Pancreas (tissue), 10 donors: ENCODE data around the gene ZC3H15. TPM values are rescaled to one million over a fixed set of nuclear protein-coding genes. Genes with fewer than 3 reads are reported as not detected.
"Not testable (repeated sequence)": the region's sequence is repeated elsewhere in the genome, so short reads cannot be mapped to it uniquely, and the experiment has no call there.

ENCODE experiments used
- ATAC-seq, 4 donors: fragments of 200-7000 bp; cut with Tn5 transposase; one replicate each; pipeline versions ENCODE4 v1.8.0 to v1.9.1; 2020; ENCODE audit warnings: mild to moderate bottlenecking in 4 of 4, moderate library complexity in 4 of 4
- DNase-seq, 6 donors: peaks; one replicate each; pipeline ENCODE4 v3.0.0-alpha.2; 2020
- FAIRE-seq: peaks from 2 replicates; lab custom pipeline; 2012; peaks lifted over from hg19 to GRCh38; lab: Jason Lieb, UNC
- H3K27ac ChIP-seq, 4 donors: fragments of 200-600 bp; sonication (generic); 1 replicate in 3 of 4; 2 replicates in 1 of 4; pipeline versions ENCODE4 v1.5.0 to v1.8.0; 2020
- H3K27me3 ChIP-seq, 4 donors: fragments of 200-600 bp; one replicate each; pipeline ENCODE4 v1.8.0; 2021
- H3K36me3 ChIP-seq, 3 donors: fragments of 200-600 bp; sonication (generic) in 1 of 3; one replicate each; pipeline versions ENCODE4 v1.5.0 to v1.8.0; 2020 to 2021
- H3K4me1 ChIP-seq, 3 donors: fragments of 200-600 bp; one replicate each; pipeline ENCODE4 v1.8.0; 2021
- H3K4me3 ChIP-seq, 4 donors: fragments of 200-600 bp; sonication (generic) in 2 of 4; one replicate each; pipeline versions ENCODE4 v1.5.0 to v1.8.0; 2020 to 2021
- H3K9me3 ChIP-seq, 4 donors: fragments of 200-600 bp; one replicate each; pipeline ENCODE4 v1.8.0; 2021
- WGBS, 2 donors: extraction: QIAGEN DNeasy Blood & Tissue Kit; methylation state at CpG; one replicate each; pipeline ENCODE4 v1.1.7; 2013; 5-methylcytosine and 5-hydroxymethylcytosine counted together
- intact Hi-C, 3 donors: fragments of 100-400 bp; cut with DNase I; formaldehyde crosslinking; loops; one replicate each; pipeline versions ENCODE4 v1.11.1 to v1.14.2; 2022
- polyA plus RNA-seq, 2 donors: library from polyadenylated mRNA; stranded (reverse); fragments of 200-250 nt; gene quantifications; one replicate each; pipeline ENCODE4 v1.2.3, GENCODE V29; 2013
- total RNA-seq, 6 donors: library from RNA; stranded (reverse); fragmentation: NEBNext Ultra II Directional in 4 of 6; extraction: Animal tissue kit (Norgen Biotek cat#: 25700) in 4 of 6; gene quantifications; one replicate each; pipeline versions ENCODE4 v1.2.1 to v1.2.4, GENCODE V29; 2021 to 2023
- TF ChIP-seq, protein P1 (sequence below), 4 donors: fragments of 200-600 bp; sonication (generic) in 3 of 4; IDR thresholded peaks; one replicate each; pipeline versions ENCODE4 v1.5.0 to v1.8.0; 2021; ENCODE audit warnings: antibody characterized with exemption in 4 of 4
- donor health status: healthy with polysubstance abuse.
- donor health status: DM: no; HTN: no; CAD: no; lungs with moderate emphysema.
- donor health status: DM: no; HTN: no; CAD: no.
- donor health status: control.
- donor health status: control.
- donor health status: Bipolar disorder and iron deficiency.
- donor health status: DM: yes; HTN: yes; CAD: no.
- donor health status: DM: no; HTN: no; CAD: no.
- donor health status: DM: no; HTN: no; CAD: no.
- donor health status: DM: yes; HTN: yes; CAD: no.

Gene ZC3H15
- 10 to 100 TPM; 23.4 to 33.0 (median 30.4) TPM for total RNA-seq
- 10 to 100 TPM; 31.2 to 33.2 TPM for polyA plus RNA-seq

DNA sequence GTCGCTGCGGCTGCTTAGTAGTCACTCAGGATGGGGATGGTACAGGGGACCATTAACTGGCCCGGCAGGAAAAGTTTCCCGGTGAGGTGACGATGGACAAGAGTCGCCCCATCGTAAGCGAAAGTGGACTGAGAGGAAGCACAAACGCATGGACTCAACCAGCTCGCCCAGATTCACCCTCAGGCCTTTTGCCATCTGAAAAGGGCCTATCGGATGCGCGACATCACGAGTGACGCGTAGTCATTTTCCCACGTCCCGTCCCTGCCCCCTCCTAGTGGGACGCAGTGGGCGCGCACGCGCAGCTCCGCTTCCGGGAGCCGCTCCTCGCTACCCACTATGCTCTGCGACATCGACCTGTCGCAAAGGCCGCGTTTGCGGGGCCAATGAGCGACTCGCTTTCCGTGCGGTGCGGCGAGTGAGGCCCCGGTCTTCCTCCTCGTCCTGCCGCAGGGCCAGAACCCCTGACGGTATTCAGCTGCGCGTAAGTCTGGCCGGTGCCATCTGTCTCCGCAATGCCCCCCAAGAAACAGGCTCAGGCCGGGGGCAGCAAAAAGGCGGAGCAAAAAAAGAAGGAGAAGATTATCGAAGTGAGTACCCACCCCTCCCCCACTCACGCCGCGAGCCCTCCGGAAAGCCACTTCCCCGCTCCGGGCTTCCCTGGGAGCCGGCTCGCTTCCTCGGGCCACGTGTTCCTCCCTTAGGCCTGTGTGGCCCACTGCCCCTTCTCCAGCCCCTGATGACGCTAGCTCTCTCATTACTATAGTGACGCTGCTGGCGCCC, at the start of gene ZC3H15:
Gene ZC3H15, plus strand, starts transcription at position 390 of the 780 bp plus-strand sequence. Its CDS starts 123 bp downstream, at position 513.
- H3K9me3 ChIP-seq: no peaks in the 10 kb centered on the region
- peak within 1 kb of the TSS; percentile 69 to 89 (median 84) for H3K4me3 ChIP-seq
- peak within 1 kb of the TSS; percentile 67 to 93 (median 81) for H3K27ac ChIP-seq
- no peak for FAIRE-seq
- no peaks in the 10 kb centered on the region for H3K27me3 ChIP-seq
- peak; percentile 97 to 100 (median 99) for ATAC-seq
- peak; percentile 96 to 99 (median 96) for DNase-seq
- no peaks in the 10 kb centered on the region for H3K36me3 ChIP-seq
- H3K4me1 ChIP-seq: peaks cover 17 to 35% (median 30%) of the 10 kb centered on the region in 3 donors
- 0% methylated on average over 58 to 63 of the region's 63 CpGs for WGBS, 2 donors
- TF ChIP-seq, protein P1, sequence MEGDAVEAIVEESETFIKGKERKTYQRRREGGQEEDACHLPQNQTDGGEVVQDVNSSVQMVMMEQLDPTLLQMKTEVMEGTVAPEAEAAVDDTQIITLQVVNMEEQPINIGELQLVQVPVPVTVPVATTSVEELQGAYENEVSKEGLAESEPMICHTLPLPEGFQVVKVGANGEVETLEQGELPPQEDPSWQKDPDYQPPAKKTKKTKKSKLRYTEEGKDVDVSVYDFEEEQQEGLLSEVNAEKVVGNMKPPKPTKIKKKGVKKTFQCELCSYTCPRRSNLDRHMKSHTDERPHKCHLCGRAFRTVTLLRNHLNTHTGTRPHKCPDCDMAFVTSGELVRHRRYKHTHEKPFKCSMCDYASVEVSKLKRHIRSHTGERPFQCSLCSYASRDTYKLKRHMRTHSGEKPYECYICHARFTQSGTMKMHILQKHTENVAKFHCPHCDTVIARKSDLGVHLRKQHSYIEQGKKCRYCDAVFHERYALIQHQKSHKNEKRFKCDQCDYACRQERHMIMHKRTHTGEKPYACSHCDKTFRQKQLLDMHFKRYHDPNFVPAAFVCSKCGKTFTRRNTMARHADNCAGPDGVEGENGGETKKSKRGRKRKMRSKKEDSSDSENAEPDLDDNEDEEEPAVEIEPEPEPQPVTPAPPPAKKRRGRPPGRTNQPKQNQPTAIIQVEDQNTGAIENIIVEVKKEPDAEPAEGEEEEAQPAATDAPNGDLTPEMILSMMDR (IDR thresholded peaks at IDR 0.05): no peak
- intact Hi-C loops: no loop called here

DNA sequence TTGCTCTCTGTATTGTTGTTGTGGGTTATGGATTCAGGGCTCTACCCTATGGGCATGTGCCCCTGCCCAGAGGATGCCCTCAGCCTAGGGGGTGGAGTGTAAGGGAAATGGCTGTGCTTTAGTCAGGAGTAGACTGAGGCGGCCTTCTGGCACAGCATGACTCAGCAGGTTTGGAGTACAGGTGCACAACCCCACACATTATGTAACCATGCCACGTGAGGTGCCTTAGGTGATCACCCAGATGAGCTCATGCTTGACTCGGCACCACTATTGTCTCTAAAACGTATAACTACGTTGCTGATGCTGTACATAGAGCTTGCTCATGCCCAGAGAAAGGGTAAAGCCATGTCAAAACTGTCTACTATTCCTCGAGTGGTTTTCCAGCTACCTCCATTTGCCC, 48.3 kb upstream of the ZC3H15 start:
- 96 to 98% methylated on average over 6 of the region's 6 CpGs for WGBS, 2 donors
- ATAC-seq: no peak

DNA sequence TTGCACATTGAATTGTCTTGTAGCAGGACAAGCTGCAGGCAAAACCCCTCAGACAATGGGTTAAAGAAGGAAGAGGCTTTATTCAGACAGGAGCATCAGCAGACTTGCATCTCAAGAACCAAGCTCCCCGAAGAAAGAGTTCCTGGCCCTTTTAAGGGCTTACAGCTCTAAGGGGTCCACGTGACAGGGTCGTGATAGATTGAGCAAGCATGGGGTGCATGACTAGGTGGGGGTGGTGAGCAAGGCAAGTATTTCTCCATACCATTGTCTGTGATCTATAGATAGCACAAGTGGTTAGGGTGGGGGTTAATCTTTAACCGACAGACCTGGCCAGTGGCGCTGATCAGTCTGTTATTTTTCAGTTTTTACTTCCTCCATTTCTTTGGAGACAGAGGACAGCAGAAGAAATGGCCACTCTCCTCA, 46.4 kb upstream of the ZC3H15 start:
- H3K27me3 ChIP-seq, FAIRE-seq, intact Hi-C loops, DNase-seq, H3K4me3 ChIP-seq, H3K27ac ChIP-seq, H3K9me3 ChIP-seq, H3K36me3 ChIP-seq, H3K4me1 ChIP-seq: not testable (repeated sequence)
- ATAC-seq: peak in 1 of 4 donors; percentile 27
- 77 to 85% methylated on average over 5 of the region's 5 CpGs for WGBS, 2 donors

More for the DNA sequence above, 48.3 kb upstream of the ZC3H15 start:
- no peak for FAIRE-seq
- Histone ChIP-seq H3K4me1 (no peaks in the 10 kb centered on the region), H3K9me3 (no peaks in the 10 kb centered on the region), H3K27me3 (no peaks in the 10 kb centered on the region), H3K36me3 (no peaks in the 10 kb centered on the region), H3K4me3 (no peak overlapping the region), H3K27ac (no peak overlapping the region)
- no peak for DNase-seq
- intact Hi-C loops: no loop called here
- TF ChIP-seq, protein P1 (IDR thresholded peaks at IDR 0.05): no peak

DNA sequence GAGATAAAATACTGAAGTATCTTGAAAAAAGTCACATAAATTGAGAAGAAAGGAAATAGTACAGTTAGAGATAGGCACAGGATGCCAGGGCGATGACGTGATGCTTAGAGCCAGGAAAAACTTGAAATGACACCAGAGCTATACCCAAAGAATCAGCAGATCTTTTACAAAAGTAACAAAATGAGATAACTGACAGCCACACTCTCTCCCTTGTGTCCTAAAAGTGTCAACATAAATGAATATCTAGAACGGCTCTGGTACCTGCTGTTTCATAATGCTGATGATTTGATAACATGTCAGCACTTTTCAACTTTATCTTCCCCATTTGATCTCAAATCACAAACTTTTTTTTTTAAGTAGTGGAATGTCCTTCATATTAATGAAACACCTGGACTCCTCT, 45.6 kb upstream of the ZC3H15 start:
- H3K27me3 ChIP-seq: no peaks in the 10 kb centered on the region
- TF ChIP-seq, protein P1 (IDR thresholded peaks at IDR 0.05): no peak
- no peaks in the 10 kb centered on the region for H3K36me3 ChIP-seq
- FAIRE-seq (no peak), DNase-seq (no peak), ATAC-seq (peak in 1 of 4 donors; percentile 42)
- no peaks in the 10 kb centered on the region for H3K9me3 ChIP-seq
- H3K4me3 ChIP-seq: no peak overlapping the region
- no peak overlapping the region for H3K27ac ChIP-seq
- 46 to 69% methylated on average over 3 of the region's 3 CpGs for WGBS, 2 donors
- intact Hi-C loops: no loop called here
- H3K4me1 ChIP-seq: no peaks in the 10 kb centered on the region

DNA sequence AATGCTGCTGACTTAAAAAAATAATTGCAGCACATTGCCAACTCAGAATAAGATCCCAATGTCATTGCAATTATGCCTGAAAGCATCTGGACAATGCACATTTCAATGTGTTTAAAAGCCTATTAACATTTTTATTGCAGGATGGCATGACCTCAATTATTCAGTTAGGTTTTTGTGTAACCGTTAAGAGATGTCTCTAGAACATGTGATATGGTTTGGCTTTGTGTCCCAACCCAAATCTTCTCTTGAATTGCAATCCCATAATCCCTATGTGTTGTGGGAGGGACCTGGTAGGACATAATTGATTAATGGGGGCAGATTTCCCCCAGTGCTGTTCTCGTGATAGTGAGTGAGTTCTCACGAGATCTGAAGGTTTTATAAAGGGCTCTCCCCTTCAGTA, 43.2 kb upstream of the ZC3H15 start:
- DNase-seq (no peak), FAIRE-seq (no peak), ATAC-seq (no peak)
- Histone ChIP-seq H3K9me3 (no peaks in the 10 kb centered on the region), H3K36me3 (no peaks in the 10 kb centered on the region), H3K4me3 (no peak overlapping the region), H3K27ac (no peak overlapping the region), H3K4me1 (no peaks in the 10 kb centered on the region), H3K27me3 (no peaks in the 10 kb centered on the region)
- TF ChIP-seq, protein P1 (IDR thresholded peaks at IDR 0.05): no peak
- 88 to 96% methylated on average over 3 of the region's 3 CpGs for WGBS, 2 donors
- intact Hi-C loops: no loop called here
